ENCODE measurements around the gene YWHAQ.
A peak's percentile ranks its signal among the peaks of the same experiment; 100 is the strongest.
"Not testable (repeated sequence)": the region's sequence is repeated elsewhere in the genome, so short reads cannot be mapped to it uniquely, and the experiment has no call there.

YWHAQ gene

GRCh38 chr2:9631878-9632700, 1.3 kb upstream of the YWHAQ start:
- DNase-seq (ENCODE audit: low read depth, low spot score) = peak; percentile 55

DNA sequence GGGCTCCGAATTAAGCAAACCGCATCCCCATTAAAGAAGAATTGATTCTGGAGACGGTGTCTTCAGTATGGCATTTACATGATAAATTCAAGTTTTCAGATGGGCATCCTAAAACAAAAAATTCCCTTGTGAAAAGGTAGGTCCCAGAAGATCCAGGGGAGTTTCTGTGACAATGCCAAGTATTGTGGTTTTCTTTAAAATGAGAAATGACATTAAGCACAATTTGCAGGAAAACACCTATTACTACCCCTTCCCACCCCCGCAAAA, 689 bp upstream of the YWHAQ start:
- DNase-seq (ENCODE audit: low read depth, low spot score) = no peak

DNA sequence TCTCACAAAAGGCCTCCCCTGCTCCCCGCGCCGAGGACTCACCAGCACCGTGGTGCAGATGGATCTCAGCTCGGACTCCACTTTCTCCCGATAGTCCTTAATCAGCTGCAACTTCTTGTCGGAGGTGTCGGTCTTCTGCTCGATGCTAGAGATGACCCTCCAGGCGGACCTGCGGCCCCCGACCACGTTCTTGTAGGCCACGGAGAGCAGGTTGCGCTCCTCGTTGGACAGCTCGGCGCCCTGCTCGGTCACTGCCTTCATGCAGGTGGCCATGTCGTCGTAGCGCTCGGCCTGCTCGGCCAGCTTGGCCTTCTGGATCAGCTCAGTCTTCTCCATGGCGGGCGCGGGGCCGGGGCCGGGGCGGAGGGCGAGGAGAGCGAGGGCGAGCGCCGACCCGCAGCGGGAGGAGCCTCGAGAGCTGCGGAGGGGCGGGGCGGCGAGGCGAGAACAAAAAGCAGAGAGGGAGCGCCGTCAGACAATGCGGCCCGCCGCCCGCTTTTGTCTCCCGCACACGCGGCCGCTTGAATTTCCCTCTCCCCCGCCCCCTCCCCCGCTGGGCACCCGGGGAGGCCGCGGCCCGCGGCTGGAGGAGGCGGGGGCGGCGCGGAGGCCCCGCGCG, 571 bp downstream of the YWHAQ start:
- peak; percentile 88 for DNase-seq (ENCODE audit: low read depth, low spot score)

DNA sequence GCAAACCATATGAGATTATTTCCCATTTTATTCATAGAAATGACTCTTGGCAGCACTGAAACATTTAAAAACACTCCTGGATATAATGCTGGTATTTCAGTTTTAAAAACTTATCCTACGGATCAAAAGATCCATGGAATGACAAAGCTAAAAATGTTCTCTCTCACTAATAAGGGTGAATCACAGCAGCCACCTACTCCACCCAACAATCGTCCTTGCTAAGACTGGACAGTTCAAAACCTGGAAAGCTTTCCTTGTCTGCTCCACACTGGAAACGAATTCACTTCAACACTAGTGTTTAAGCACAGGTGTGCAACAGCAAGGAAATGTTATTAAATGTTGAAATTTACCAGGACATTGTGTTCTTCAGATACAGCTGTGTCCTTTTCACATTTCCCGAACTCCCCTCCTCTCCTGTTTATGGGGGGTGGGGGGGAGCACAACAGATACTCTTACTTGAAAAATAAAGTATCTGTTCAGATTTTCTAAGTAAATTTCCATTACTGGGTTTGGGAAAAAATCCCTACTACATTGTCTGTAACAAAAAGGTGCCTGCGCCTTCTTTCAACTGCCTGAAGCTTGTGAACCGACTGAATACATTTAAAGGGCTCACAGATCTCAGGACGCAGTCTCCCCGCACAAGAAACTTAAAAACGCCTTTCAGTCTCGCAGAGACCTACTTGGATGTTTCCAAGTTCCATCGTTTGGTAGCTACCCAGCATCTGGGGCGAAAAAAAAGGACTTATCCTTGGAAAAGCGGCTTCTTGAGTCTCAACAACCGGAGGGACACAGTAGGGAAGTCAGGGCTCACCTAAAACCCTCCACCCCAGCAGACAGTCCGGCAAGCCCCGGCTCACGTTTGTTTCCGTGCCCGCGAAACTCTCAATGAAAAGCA, 1.3 kb downstream of the YWHAQ start:
- DNase-seq (ENCODE audit: low read depth, low spot score) = no peak

DNA sequence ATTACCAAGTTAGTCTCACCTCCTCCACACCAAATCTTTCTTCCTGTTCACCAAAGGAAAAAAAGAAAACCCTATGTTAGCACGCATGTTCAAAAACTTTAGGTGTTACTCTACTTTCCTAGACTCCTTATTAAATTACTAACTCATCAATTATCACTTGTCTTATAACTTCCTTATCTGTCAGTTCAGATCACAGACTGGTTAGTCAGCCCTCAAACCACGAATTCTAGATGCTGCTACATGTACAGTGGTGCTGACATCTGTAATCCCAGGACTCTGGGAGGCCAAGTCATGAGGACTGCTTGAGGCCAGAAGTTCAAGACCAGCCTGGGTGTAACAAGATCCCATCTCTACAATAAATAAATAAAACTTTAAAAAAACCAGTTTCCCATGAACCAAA, 3.5 kb downstream of the YWHAQ start:
- DNase-seq (ENCODE audit: low read depth, low spot score) = no peak

- no peak for DNase-seq (ENCODE audit: low read depth, low spot score)
Measured at GRCh38 chr2:9623151-9623550, 7.6 kb downstream of the YWHAQ start.

- DNase-seq (ENCODE audit: low read depth, low spot score) = not testable (repeated sequence)
Measured at GRCh38 chr2:9621655-9622054, 9.1 kb downstream of the YWHAQ start.

DNA sequence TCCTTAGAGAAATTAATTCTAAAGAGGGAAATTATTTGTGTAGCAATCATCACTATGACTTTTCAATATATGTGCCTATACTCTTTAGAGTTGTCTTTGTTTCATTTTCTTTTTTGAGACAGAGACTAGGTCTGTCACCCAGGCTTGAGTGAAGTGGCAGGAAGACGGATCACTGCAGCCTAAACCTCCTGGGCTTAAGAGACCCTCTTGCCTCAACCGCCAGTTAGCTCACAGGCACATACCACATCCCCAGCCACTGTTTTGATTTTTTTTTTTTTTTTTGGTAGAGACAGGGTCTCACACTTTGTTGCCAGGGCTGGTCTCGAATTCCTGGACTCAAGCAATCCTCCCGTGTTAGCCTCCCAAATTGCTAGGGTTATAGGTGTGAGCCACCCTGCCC, 12.4 kb downstream of the YWHAQ start:
- peak; percentile 53 for DNase-seq (ENCODE audit: low read depth, low spot score)

- DNase-seq (ENCODE audit: low read depth, low spot score) = no peak
Measured at GRCh38 chr2:9617749-9618148, 13.0 kb downstream of the YWHAQ start.

GRCh38 chr2:9617296-9617695, 13.5 kb downstream of the YWHAQ start:
- DNase-seq (ENCODE audit: low read depth, low spot score) = no peak

DNA sequence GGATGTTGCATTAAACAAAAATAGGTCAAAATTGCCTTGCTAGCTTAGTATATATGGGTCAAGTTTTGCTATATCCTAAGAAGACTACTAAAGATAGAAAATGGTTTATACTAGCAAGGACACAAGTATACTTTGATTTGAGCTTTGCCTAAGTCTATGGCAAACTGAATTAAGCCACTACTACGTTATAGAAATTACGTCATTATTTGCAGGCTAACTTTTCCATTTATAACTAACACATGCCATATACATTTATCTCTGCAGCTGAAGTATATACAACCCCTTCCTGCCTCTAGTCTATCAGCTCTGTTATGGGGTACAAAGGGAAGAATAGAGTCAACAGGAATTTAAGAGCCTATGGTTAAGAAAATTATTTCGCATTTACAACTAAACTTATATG, 16.2 kb downstream of the YWHAQ start:
- no peak for DNase-seq (ENCODE audit: low read depth, low spot score)

DNA sequence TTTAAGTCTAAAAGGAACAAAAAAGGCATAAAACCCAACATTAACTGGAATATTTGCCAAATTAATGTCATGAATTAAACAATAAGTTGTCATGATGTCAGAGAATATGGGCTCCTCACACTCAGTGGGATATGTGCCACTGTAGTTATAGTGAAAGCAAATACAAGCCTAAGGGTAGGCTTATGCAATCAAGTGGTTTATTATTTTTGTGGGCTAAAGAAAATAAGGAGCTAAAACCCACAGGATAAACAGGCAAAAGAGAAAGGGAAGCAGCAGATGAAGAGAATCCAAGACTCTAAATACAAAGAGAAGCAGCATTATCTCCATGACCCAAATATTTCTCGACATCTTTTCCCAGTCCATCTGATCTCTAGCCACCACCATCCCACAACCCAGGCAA, 17.5 kb downstream of the YWHAQ start:
- DNase-seq (ENCODE audit: low read depth, low spot score) = no peak

DNA sequence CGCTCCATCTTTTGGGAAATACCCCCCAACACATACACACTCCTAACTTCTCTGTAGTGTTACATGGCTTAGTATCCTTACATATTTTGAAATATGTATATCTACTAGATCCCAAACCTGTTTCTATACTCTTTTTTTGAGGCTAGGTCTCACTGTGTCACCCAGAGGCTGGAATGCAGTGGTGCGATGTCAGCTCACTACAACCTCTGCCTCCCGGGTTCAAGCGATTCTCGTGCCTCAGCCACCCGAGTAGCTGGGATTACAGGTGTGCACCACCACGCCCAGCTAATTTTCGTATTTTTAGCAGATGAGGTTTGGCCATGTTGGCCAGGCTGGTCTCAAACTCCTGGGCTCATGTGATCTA, 19.3 kb downstream of the YWHAQ start:
- not testable (repeated sequence) for DNase-seq (ENCODE audit: low read depth, low spot score)

GRCh38 chr2:9610781-9611548, 19.8 kb downstream of the YWHAQ start:
- no peak for DNase-seq (ENCODE audit: low read depth, low spot score)

- DNase-seq (ENCODE audit: low read depth, low spot score) = not testable (repeated sequence)
Measured at GRCh38 chr2:9608491-9608890, 22.3 kb downstream of the YWHAQ start.

GRCh38 chr2:9602412-9602811, 28.4 kb downstream of the YWHAQ start:
- no peak for DNase-seq (ENCODE audit: low read depth, low spot score)

DNA sequence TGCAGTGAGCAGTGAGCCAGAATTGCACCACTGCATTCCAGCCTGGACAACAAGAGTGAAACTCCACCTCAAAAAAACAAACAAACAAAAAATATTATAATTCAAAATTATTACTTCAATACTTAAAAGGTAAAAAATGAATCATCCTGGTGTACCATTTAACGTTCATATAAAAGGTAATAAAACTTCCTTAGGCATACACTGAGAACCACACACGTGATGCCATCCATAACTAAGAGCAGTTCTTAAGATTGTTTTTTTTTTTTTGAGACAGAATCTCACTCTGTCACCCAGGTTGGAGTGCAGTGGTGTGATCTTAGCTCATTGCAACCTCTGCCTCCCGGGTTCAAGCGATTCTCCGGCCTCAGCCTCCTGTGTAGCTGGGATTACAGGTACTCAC, 29.4 kb downstream of the YWHAQ start:
- DNase-seq (ENCODE audit: low read depth, low spot score) = no peak

DNA sequence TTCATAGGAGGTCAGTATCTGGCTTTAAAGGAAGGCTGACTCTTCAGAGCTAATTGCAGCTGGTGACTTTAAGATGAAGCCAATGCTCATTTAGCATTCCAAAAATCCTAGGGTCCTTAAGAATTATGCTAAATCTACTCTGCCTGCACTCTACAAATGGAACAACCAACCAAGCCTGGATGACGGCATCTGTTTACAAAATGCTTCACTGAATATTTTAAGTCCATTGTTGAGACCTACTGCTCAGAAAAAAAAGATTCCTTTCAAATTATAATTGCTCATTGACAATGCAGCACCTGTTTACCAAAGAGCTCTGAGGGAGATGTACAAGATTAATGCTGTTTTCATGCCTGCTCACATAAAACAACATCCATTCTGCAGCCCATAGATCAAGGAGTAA, 31.4 kb downstream of the YWHAQ start:
- DNase-seq (ENCODE audit: low read depth, low spot score) = no peak

GRCh38 chr2:9596621-9597311, 34.0 kb downstream of the YWHAQ start:
- no peak for DNase-seq (ENCODE audit: low read depth, low spot score)

GRCh38 chr2:9595746-9596145, 35.1 kb downstream of the YWHAQ start:
- DNase-seq (ENCODE audit: low read depth, low spot score) = no peak

- not testable (repeated sequence) for DNase-seq (ENCODE audit: low read depth, low spot score)
Measured at GRCh38 chr2:9595256-9595655, 35.5 kb downstream of the YWHAQ start.
